Body of pancreas (tissue), 4 donors: ENCODE results near the gene ROR1.

Experiments
- POLR2A ChIP-seq, 3 donors: fragments of 450-650 bp; IDR thresholded peaks; one replicate each; pipeline ENCODE4 v1.6.1; 2016; ENCODE audit warnings: antibody characterized with exemption in 3 of 3, mild to moderate bottlenecking in 2 of 3
- TF ChIP-seq, protein P1 (sequence below), 7 experiments: fragments of 450-650 bp in 4 of 7; fragments of 200-600 bp in 3 of 7; sonication (generic) in 3 of 7; IDR thresholded peaks; one replicate each; pipeline ENCODE4 v1.5.1; 2016 to 2019; ENCODE audit warnings: antibody characterized with exemption in 7 of 7

GRCh38 chr1:63802109-63802508, 28.3 kb downstream of the ROR1 start:
- TF ChIP-seq, protein P1, sequence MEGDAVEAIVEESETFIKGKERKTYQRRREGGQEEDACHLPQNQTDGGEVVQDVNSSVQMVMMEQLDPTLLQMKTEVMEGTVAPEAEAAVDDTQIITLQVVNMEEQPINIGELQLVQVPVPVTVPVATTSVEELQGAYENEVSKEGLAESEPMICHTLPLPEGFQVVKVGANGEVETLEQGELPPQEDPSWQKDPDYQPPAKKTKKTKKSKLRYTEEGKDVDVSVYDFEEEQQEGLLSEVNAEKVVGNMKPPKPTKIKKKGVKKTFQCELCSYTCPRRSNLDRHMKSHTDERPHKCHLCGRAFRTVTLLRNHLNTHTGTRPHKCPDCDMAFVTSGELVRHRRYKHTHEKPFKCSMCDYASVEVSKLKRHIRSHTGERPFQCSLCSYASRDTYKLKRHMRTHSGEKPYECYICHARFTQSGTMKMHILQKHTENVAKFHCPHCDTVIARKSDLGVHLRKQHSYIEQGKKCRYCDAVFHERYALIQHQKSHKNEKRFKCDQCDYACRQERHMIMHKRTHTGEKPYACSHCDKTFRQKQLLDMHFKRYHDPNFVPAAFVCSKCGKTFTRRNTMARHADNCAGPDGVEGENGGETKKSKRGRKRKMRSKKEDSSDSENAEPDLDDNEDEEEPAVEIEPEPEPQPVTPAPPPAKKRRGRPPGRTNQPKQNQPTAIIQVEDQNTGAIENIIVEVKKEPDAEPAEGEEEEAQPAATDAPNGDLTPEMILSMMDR (IDR thresholded peaks at IDR 0.05), result no peak
- no peak for TF ChIP-seq POLR2A (IDR thresholded peaks at IDR 0.05)
